Glomerular visceral epithelial cell (primary cell): Measurements from ENCODE around the gene NBEA.
A peak's percentile ranks its signal among the peaks of the same experiment; 100 is the strongest.

Source experiments
- DNase-seq: peaks from one replicate; pipeline ENCODE4 v3.0.0-alpha.2; 2016; ENCODE audit errors: extremely low spot score

Gene NBEA

GRCh38 chr13:35706281-35706680 is 764.2 kb downstream of the NBEA start:
- no peak for DNase-seq

GRCh38 chr13:35706721-35707120 is 764.7 kb downstream of the NBEA start:
- no peak for DNase-seq

GRCh38 chr13:35711909-35712308 is 769.8 kb downstream of the NBEA start:
- no peak for DNase-seq

GRCh38 chr13:35712907-35713761 is 771.1 kb downstream of the NBEA start:
- DNase-seq: no peak

- no peak for DNase-seq
Observed at GRCh38 chr13:35714121-35714520, 772.1 kb downstream of the NBEA start.

- DNase-seq: no peak
Observed at GRCh38 chr13:35714588-35715377, 772.7 kb downstream of the NBEA start.

- no peak for DNase-seq
Observed at GRCh38 chr13:35716186-35716585, 774.1 kb downstream of the NBEA start.

- no peak for DNase-seq
Observed at GRCh38 chr13:35716729-35717128, 774.7 kb downstream of the NBEA start.

GRCh38 chr13:35718084-35718483 is 776.0 kb downstream of the NBEA start:
- DNase-seq: no peak

- DNase-seq: no peak
Observed at GRCh38 chr13:35720290-35720689, 778.2 kb downstream of the NBEA start.

GRCh38 chr13:35720690-35721554 is 778.9 kb downstream of the NBEA start:
- peak; percentile 62 for DNase-seq
